Activated CD8-positive, alpha-beta memory T cell treated with anti-CD3 and anti-CD28 coated beads for 36 hours (primary cell): Measurements from ENCODE around the gene HYAL1. TPM values are rescaled to one million over a fixed set of nuclear protein-coding genes. Genes with fewer than 3 reads are reported as not detected.

ENCODE experiments used
- CTCF ChIA-PET: fragments of 350-600 bp; sonication (Branson Sonifier 250); formaldehyde crosslinking; loops from one replicate; lab custom pipeline; 2021; ENCODE audit warnings: antibody characterized with exemption; lab: Charles Lee
- POLR2A ChIA-PET: fragments of 350-600 bp; sonication (Branson Sonifier 250); formaldehyde crosslinking; loops from one replicate; lab custom pipeline; 2021; ENCODE audit warnings: antibody characterized with exemption; lab: Charles Lee
- total RNA-seq, 2 experiments: library from RNA; stranded (reverse); gene quantifications; one replicate each; pipeline ENCODE4 v1.2.3, GENCODE V29; 2021

Gene HYAL1, protein sequence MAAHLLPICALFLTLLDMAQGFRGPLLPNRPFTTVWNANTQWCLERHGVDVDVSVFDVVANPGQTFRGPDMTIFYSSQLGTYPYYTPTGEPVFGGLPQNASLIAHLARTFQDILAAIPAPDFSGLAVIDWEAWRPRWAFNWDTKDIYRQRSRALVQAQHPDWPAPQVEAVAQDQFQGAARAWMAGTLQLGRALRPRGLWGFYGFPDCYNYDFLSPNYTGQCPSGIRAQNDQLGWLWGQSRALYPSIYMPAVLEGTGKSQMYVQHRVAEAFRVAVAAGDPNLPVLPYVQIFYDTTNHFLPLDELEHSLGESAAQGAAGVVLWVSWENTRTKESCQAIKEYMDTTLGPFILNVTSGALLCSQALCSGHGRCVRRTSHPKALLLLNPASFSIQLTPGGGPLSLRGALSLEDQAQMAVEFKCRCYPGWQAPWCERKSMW
- under 1 TPM in 1 of 2 experiments, not detected in 1; 0.36 TPM for total RNA-seq

- ChIA-PET CTCF (interaction anchor here (1.1 kb wide), 1 partner anchor 21 kb away, joined by 3 read pairs; no protein-coding TSS in a partner anchor), POLR2A (no interaction called here)
Observed at GRCh38 chr3:50303013-50303815, at the start of gene HYAL1. HYAL1 (minus strand) TSS chr3:50303574; CDS start chr3:50302956, 618 bp downstream.

DNA sequence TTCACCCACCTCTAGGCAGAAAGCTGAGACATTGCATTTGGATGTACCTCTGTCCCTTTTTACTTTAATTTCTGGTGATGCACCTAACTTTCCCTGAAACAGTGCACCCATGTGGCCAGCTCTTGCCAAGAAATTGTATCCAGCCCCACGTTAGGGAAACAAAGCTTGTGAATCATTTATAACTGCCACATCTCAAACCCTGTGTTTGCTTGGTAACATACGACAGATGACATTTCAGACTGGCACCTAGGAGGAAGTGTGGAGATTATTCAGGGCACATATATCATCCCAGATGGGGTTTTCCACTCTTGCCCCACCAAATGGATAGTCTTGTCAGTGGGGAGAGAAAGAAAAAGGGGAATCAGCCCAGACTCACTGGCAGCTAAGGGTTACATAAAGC lies 49.4 kb upstream of the HYAL1 start:
- ChIA-PET POLR2A (interaction anchor here (0.6 to 4.1 kb wide), 3 partner anchors 15 to 306 kb away, joined by 3 to 28 read pairs (median 4); partner anchors contain the start of gene IFRD2), CTCF (interaction anchor here (0.7 to 0.9 kb wide), 3 partner anchors 12 to 35 kb away, joined by 3 to 5 read pairs (median 4); partner anchors contain the start of gene RASSF1)

GRCh38 chr3:50351323-50351697 lies 47.9 kb upstream of the HYAL1 start:
- CTCF ChIA-PET, result interaction anchor here (1.1 to 5.1 kb wide), 3 partner anchors 8 to 95 kb away, joined by 3 to 35 read pairs (median 4); partner anchors contain the start of gene TMEM115
- POLR2A ChIA-PET, result interaction anchor here (0.9 to 4.1 kb wide), 4 partner anchors 10 to 23 kb away, joined by 3 to 28 read pairs (median 13); partner anchors contain the start of genes RASSF1 and TUSC2

DNA sequence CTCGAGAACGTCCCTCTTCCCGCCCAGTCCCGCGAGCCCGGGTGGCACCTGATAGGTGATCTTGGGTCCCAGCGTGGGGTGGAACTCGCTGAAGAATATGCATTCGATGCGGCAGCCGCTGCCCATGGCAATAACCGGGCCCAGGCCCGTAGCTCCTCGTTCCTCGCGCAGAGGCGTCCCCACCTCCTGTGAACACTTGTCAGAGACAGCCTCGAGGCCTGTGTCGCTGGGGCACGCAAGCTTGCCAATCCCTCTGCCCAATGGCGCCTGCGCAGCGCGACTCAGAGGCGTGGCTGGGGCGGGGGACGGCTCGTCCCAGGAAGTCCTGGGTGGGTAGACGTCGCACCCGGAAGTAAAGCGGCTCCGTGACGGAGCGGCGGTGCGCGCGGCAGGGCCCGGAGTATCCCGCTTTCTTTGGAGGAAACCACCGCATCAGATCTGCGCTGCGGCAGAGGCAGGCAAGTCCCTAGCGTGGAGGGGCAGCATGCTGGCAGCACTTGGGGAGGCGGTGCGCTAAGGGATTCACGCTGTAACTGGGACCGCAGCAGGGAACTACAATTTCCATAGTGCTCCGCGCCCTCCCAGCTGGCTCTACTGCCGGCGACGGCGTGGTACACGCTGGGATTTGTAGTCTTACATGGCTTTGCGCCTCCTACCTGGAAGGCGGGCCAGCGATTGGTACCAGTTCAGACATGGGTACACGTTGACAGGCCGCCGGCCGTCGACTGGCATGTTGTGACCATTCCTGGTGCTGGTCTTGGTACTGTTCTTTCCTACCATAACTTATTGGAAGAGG lies 47.4 kb upstream of the HYAL1 start, which contains the start of the genes CYB561D2 and NPRL2:
TSS of gene CYB561D2 (plus strand) at position 336 of the 796 bp plus-strand sequence. CDS start 572 bp downstream, outside the sequence.
TSS of gene NPRL2 (minus strand) at position 249 of the 796 bp plus-strand sequence. CDS start at position 126, 123 bp downstream.
- POLR2A ChIA-PET, result interaction anchor here (0.5 to 4.1 kb wide), 13 partner anchors 8 to 410 kb away, joined by 3 to 28 read pairs (median 5); partner anchors contain the start of genes C3orf18, HYAL3, IFRD2 and NAA80

GRCh38 chr3:50350213-50350526 lies 46.8 kb upstream of the HYAL1 start:
- CTCF ChIA-PET, result interaction anchor here (1.4 to 5.1 kb wide), 4 partner anchors 9 to 192 kb away, joined by 4 to 35 read pairs (median 9); partner anchors contain the start of genes RASSF1 and TMEM115

More for the DNA sequence above, 47.4 kb upstream of the HYAL1 start, which contains the start of the genes CYB561D2 and NPRL2:
- CTCF ChIA-PET, result interaction anchor here (1.1 to 5.1 kb wide), 5 partner anchors 9 to 192 kb away, joined by 3 to 35 read pairs (median 8); partner anchors contain the start of genes RASSF1 and TMEM115

DNA sequence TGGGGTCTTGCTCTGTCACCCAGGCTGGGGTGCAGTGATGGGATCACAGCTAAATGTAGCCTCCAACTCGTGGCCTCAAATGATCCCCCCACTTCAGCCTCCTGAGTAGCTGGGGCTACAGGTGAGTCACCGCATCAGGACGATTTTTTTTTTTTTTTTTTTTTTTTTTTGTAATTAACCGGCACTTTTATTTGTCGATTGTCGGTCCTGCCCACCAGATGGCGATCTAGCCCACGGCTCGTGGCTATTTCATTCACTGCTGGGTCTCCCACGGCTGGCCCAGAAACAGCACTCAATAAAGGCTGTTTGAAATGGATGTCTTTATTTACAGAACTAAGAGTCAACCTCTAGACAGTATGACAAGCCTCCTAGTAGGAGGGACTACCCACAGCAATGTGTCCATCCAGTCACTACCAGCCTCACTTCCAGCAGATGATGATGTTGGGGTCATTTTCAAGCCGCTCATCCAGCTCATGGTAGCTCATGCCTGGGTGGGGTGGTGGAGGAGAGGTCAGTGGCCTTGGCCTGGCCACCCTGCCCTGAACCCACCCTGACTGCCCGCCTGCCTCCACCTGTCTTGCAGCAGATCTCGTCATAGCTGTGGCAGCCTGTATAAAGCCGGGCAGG lies 43.9 kb upstream of the HYAL1 start:
- POLR2A ChIA-PET, result interaction anchor here (1.3 to 1.5 kb wide), 2 partner anchors 10 to 48 kb away, joined by 3 to 18 read pairs; partner anchors contain the start of genes HYAL3 and NAA80

More at GRCh38 chr3:50350213-50350526, 46.8 kb upstream of the HYAL1 start:
- POLR2A ChIA-PET, result interaction anchor here (0.5 to 4.1 kb wide), 12 partner anchors 8 to 410 kb away, joined by 3 to 28 read pairs (median 5); partner anchors contain the start of genes C3orf18, HYAL3, IFRD2 and NAA80

DNA sequence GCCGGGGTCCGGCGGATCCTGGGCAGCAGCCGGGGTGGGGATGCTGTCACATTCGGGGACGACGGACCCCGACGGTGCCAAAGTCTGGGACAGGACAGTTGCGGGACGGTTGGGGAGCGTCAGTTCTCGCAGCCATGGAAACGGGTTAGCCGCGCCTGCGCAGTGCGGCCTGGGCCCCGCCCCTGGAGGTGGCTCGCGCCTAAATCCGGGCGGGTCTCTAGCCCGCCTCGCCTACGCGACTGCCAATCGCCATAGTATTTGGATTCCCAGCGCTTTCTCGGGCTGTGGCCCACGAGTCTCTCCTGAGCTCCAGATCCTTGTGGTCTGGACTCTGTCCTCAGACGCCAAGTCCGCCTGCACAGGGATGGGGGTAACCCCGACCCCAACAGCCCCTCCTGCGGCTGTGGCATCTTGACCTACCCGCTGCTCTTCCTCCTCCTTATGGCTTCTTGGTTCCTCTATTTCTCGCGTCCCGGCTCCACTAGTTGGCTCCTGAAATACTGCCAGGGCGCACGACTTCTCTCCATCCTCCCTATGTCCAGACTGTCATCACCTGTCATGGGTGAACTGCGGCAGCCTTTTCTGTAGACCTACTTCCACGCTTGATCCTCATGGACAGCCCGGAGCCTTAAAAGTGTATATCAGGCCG lies 42.3 kb upstream of the HYAL1 start, which contains the start of gene ZMYND10:
TSS of gene ZMYND10 (minus strand) at position 147 of the 649 bp plus-strand sequence. CDS start 153 bp downstream, outside the sequence.
- ChIA-PET POLR2A (interaction anchor here (0.7 kb wide), 1 partner anchor 1040 kb away, joined by 3 read pairs; the partner anchor contains the start of gene MANF), CTCF (interaction anchor here (0.9 to 5.1 kb wide), 4 partner anchors 8 to 204 kb away, joined by 3 to 35 read pairs (median 4); no protein-coding TSS in a partner anchor)

More for the DNA sequence above, 43.9 kb upstream of the HYAL1 start:
- CTCF ChIA-PET, result interaction anchor here (0.6 to 5.1 kb wide), 17 partner anchors 10 to 1550 kb away, joined by 3 to 35 read pairs (median 4); partner anchors contain the start of gene C3orf18

GRCh38 chr3:50345008-50345407 lies 41.6 kb upstream of the HYAL1 start:
- POLR2A ChIA-PET, result interaction anchor here (0.7 to 1.1 kb wide), 3 partner anchors 11 to 271 kb away, joined by 3 read pairs; no protein-coding TSS in a partner anchor
- CTCF ChIA-PET, result interaction anchor here (0.5 to 1.2 kb wide), 4 partner anchors 8 to 1666 kb away, joined by 3 to 4 read pairs (median 3); no protein-coding TSS in a partner anchor

GRCh38 chr3:50342813-50343633 lies 39.6 kb upstream of the HYAL1 start:
- CTCF ChIA-PET, result interaction anchor here (0.6 to 0.9 kb wide), 2 partner anchors 226 to 259 kb away, joined by 3 to 4 read pairs; partner anchors contain the start of gene HEMK1
- POLR2A ChIA-PET, result no interaction called here

- ChIA-PET POLR2A (interaction anchor here (1.0 kb wide), 1 partner anchor 8 kb away, joined by 5 read pairs; the partner anchor contains the start of genes CYB561D2 and NPRL2), CTCF (interaction anchor here (0.6 to 0.9 kb wide), 2 partner anchors 227 to 260 kb away, joined by 3 to 4 read pairs; partner anchors contain the start of gene HEMK1)
Observed at GRCh38 chr3:50341996-50342650, 38.7 kb upstream of the HYAL1 start.

DNA sequence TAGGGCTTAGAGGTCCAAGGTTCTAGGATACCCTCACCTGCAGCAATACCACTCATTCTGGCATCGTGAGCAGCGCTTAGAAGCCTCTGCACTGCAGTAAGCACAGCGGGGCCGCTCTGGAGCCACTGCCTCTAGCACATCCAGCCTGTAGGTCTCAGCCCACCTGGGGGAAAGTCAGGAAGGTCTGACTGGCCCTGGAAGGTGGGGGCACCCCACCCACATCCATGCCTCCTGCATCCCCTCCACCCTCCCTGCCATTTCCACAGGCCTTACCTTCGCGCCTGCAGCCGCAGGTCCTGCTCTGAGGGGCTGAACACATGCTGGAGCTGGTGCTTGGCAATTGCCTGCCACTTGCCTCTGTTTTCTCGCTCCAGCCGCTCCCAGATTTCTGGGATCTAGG lies 38.2 kb upstream of the HYAL1 start:
- POLR2A ChIA-PET, result interaction anchor here (1.0 to 1.9 kb wide), 5 partner anchors 9 to 269 kb away, joined by 5 to 20 read pairs (median 8); partner anchors contain the start of genes CYB561D2, HYAL3, NAA80 and NPRL2
- CTCF ChIA-PET, result interaction anchor here (1.0 to 1.2 kb wide), 4 partner anchors 14 to 201 kb away, joined by 3 read pairs; partner anchors contain the start of gene TUSC2

DNA sequence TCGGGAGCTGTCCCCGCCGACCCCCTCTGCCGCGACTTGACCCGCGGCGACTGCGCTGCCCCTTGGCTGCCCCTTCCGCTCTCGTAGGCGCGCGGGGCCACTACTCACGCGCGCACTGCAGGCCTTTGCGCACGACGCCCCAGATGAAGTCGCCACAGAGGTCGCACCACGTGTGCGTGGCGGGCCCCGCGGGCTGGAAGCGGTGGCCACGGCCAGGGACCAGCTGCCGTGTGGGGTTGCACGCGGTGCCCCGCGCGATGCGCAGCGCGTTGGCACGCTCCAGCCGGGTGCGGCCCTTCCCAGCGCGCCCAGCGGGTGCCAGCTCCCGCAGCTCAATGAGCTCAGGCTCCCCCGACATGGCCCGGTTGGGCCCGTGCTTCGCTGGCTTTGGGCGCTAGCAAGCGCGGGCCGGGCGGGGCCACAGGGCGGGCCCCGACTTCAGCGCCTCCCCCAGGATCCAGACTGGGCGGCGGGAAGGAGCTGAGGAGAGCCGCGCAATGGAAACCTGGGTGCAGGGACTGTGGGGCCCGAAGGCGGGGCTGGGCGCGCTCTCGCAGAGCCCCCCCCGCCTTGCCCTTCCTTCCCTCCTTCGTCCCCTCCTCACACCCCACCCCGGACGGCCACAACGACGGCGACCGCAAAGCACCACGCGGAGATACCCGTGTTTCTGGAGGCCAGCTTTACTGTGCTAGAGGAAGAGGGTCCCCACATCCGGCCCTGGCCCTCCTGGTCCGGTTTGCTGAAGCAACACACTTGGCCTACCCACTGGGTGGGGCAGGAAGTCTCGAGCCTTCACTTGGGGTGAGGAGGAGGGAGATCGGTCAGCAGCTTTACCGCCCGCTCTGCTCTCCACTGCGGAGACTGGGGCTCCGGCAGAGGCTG lies 37.3 kb upstream of the HYAL1 start, which contains the start of gene RASSF1:
TSS of gene RASSF1 (minus strand) at position 389 of the 882 bp plus-strand sequence. CDS start at position 358, 31 bp downstream.
- ChIA-PET CTCF (interaction anchor here (0.7 to 2.2 kb wide), 7 partner anchors 9 to 230 kb away, joined by 3 to 10 read pairs (median 3); partner anchors contain the start of genes CYB561D2, NPRL2 and TUSC2), POLR2A (interaction anchor here (0.5 to 1.9 kb wide), 8 partner anchors 9 to 1643 kb away, joined by 3 to 20 read pairs (median 8); partner anchors contain the start of genes CYB561D2, HYAL3, NAA80 and NPRL2)

DNA sequence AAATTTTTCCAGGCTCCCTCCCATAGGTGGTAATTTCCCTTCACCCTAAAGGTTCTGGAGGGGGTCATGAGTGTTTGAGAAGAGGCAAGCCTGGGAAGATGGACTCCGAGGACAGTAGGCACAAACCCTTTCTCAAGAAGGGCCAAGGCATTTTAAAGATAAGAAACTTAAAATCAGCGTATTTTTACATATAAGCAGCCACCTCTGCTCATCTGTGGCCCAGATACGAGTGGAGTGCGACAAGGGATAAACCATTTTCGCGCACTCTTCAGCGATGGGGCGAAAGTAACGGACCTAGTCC lies 36.7 kb upstream of the HYAL1 start:
- ChIA-PET POLR2A (interaction anchor here (1.1 to 1.9 kb wide), 5 partner anchors 8 to 270 kb away, joined by 7 to 20 read pairs (median 10); partner anchors contain the start of genes CYB561D2, HYAL3, NAA80 and NPRL2), CTCF (interaction anchor here (2.2 kb wide), 1 partner anchor 10 kb away, joined by 10 read pairs; the partner anchor contains the start of genes CYB561D2 and NPRL2)
